GM23338 (cell line): ENCODE measurements around the gene PDCD7.

Experiments used
- CREB1 ChIP-seq: fragments of 250-450 bp; sonication (Bioruptor Pico); IDR thresholded peaks from 2 replicates; pipeline ENCODE4 v1.5.0; 2020; ENCODE audit warnings: low read depth, mild to moderate bottlenecking, moderate library complexity
- EZH2 ChIP-seq: fragments of 200-600 bp; sonication (generic); IDR thresholded peaks from one replicate; pipeline ENCODE4 v1.8.0; 2017; ENCODE audit warnings: antibody characterized with exemption, mild to moderate bottlenecking, low read depth; ENCODE audit not compliant: unreplicated experiment
- EZH2phosphoT487 ChIP-seq: fragments of 200-600 bp; sonication (generic); IDR thresholded peaks from one replicate; pipeline ENCODE4 v1.8.1; 2018; ENCODE audit warnings: antibody characterized with exemption; ENCODE audit not compliant: unreplicated experiment
- NANOG ChIP-seq: IDR thresholded peaks from 2 replicates; pipeline ENCODE4 v1.6.1; 2016; ENCODE audit warnings: antibody characterized with exemption, borderline replicate concordance
- POLR2AphosphoS5 ChIP-seq: IDR thresholded peaks from 2 replicates; pipeline ENCODE4 v1.6.1; 2016; ENCODE audit warnings: antibody characterized with exemption, low read depth
- TF ChIP-seq, protein P1 (sequence below), 2 experiments: fragments of 200-600 bp in 1 of 2; sonication (generic) in 1 of 2; conservative IDR thresholded peaks; 2 replicates each; pipeline versions ENCODE4 v1.5.1 to v1.6.1; 2016 to 2017; ENCODE audit warnings: antibody characterized with exemption in 2 of 2, low read depth in 2 of 2, mild to moderate bottlenecking in 2 of 2, moderate library complexity in 1 of 2
- TF ChIP-seq, protein P2 (sequence below): IDR thresholded peaks from one replicate; pipeline ENCODE4 v1.6.1; 2018; ENCODE audit warnings: antibody characterized with exemption; ENCODE audit not compliant: unreplicated experiment

DNA sequence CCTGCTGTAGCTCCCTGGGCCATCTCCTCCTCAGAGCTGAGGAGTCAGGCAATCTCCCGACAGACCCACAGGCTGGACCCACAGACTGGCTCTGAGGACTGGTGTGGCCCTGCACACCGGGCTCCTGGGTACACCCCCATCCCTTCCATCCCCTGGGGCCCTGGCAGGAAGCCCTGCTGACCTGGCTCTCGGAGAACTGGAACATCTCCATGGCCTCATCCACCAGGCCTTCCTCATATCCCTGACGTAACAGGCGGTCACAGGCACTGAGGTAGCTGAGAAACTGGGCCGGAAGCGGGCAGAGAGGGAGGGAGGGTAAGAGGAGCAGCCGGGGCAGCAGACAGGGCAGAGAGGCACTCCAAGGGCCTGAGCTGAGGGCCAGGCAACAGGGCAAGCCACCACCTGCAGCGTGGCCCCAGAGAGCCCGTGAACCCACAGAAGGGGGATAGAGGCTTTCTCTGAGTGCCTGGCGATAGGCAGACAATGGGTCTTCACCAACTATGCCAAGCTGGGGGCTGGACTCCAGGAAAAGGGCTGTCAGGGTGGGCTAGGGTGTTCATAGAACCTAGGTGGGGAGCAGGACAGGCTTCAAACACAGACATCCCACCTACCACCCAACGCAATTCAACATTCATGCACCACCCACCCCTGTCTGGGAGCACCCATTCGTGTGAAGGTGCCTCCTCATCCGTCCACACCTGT, 39.2 kb downstream of the PDCD7 start:
- TF ChIP-seq, protein P1, sequence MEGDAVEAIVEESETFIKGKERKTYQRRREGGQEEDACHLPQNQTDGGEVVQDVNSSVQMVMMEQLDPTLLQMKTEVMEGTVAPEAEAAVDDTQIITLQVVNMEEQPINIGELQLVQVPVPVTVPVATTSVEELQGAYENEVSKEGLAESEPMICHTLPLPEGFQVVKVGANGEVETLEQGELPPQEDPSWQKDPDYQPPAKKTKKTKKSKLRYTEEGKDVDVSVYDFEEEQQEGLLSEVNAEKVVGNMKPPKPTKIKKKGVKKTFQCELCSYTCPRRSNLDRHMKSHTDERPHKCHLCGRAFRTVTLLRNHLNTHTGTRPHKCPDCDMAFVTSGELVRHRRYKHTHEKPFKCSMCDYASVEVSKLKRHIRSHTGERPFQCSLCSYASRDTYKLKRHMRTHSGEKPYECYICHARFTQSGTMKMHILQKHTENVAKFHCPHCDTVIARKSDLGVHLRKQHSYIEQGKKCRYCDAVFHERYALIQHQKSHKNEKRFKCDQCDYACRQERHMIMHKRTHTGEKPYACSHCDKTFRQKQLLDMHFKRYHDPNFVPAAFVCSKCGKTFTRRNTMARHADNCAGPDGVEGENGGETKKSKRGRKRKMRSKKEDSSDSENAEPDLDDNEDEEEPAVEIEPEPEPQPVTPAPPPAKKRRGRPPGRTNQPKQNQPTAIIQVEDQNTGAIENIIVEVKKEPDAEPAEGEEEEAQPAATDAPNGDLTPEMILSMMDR (conservative IDR thresholded peaks at IDR 0.05; ENCODE audit: low read depth in 2 of 2), result no peak
- TF ChIP-seq EZH2 (no peak), NANOG (no peak), CREB1 (CRISPR knock-in tag) (no peak), POLR2AphosphoS5 (no peak), EZH2phosphoT487 (no peak)
- TF ChIP-seq, protein P2, sequence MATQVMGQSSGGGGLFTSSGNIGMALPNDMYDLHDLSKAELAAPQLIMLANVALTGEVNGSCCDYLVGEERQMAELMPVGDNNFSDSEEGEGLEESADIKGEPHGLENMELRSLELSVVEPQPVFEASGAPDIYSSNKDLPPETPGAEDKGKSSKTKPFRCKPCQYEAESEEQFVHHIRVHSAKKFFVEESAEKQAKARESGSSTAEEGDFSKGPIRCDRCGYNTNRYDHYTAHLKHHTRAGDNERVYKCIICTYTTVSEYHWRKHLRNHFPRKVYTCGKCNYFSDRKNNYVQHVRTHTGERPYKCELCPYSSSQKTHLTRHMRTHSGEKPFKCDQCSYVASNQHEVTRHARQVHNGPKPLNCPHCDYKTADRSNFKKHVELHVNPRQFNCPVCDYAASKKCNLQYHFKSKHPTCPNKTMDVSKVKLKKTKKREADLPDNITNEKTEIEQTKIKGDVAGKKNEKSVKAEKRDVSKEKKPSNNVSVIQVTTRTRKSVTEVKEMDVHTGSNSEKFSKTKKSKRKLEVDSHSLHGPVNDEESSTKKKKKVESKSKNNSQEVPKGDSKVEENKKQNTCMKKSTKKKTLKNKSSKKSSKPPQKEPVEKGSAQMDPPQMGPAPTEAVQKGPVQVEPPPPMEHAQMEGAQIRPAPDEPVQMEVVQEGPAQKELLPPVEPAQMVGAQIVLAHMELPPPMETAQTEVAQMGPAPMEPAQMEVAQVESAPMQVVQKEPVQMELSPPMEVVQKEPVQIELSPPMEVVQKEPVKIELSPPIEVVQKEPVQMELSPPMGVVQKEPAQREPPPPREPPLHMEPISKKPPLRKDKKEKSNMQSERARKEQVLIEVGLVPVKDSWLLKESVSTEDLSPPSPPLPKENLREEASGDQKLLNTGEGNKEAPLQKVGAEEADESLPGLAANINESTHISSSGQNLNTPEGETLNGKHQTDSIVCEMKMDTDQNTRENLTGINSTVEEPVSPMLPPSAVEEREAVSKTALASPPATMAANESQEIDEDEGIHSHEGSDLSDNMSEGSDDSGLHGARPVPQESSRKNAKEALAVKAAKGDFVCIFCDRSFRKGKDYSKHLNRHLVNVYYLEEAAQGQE, result no peak
